ENCODE data around the gene NOXA1. TPM values are rescaled to one million over a fixed set of nuclear protein-coding genes. Genes with fewer than 3 reads are reported as not detected.

Gene NOXA1
- total and polyA plus RNA-seq, 2 of the 8 experiments (the other 6 are each of a cell fraction or from before 2014, with no cell fraction given) = 0.34 to 0.91 TPM

DNA sequence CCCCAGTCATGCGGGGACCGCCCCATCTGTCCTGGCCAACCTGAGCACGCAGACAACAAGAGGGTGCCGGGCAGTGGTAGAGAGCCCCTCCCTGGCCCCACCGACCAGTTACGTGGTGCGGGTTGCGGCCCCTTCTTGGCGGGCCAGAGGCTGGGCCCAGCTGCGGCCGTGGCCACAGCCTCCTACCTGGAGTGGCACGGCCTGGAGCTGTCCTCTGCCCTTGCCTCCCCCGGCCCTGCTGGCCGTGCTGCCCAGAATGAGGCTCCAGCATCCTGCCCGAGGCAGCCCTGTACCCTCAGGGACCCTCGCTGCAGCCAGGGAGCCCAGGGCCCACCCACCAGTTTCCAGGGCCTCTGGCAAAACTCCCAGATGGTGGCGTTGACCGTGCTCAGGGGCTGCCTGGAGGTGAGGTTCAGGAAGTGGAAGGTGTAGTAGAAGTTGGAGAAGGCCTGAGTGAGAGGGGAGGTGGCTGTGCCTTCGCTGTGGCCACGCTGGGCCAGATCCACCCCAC is 12.2 kb downstream of the NOXA1 start (continued):
- no peak for TF ChIP-seq CHD7 (IDR thresholded peaks at IDR 0.05; ENCODE audit: insufficient replicate concordance, low read length)
- TF ChIP-seq, protein P1, sequence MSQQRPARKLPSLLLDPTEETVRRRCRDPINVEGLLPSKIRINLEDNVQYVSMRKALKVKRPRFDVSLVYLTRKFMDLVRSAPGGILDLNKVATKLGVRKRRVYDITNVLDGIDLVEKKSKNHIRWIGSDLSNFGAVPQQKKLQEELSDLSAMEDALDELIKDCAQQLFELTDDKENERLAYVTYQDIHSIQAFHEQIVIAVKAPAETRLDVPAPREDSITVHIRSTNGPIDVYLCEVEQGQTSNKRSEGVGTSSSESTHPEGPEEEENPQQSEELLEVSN (IDR thresholded peaks at IDR 0.05) = no peak
- no peak for TF ChIP-seq RXRA (IDR thresholded peaks at IDR 0.05; ENCODE audit: insufficient read depth, low read depth, low read length)
